OCI-LY1 (cell line): ENCODE data around the gene AGFG1.

Source experiments
- EZH2 ChIP-seq: fragments of 200-600 bp; sonication (generic), shearing (Covaris generic); IDR thresholded peaks from 2 replicates; pipeline ENCODE4 v1.8.0; 2017; ENCODE audit warnings: borderline replicate concordance, mixed run types, mild to moderate bottlenecking, antibody characterized with exemption, low read length, moderate library complexity, mixed read lengths
- TF ChIP-seq, protein P1 (sequence below): fragments of 200-600 bp; sonication (generic), shearing (Covaris generic); IDR thresholded peaks from 2 replicates; pipeline ENCODE4 v1.5.1; 2017; ENCODE audit warnings: mild to moderate bottlenecking, antibody characterized with exemption, low read length, moderate library complexity, mixed read lengths

DNA sequence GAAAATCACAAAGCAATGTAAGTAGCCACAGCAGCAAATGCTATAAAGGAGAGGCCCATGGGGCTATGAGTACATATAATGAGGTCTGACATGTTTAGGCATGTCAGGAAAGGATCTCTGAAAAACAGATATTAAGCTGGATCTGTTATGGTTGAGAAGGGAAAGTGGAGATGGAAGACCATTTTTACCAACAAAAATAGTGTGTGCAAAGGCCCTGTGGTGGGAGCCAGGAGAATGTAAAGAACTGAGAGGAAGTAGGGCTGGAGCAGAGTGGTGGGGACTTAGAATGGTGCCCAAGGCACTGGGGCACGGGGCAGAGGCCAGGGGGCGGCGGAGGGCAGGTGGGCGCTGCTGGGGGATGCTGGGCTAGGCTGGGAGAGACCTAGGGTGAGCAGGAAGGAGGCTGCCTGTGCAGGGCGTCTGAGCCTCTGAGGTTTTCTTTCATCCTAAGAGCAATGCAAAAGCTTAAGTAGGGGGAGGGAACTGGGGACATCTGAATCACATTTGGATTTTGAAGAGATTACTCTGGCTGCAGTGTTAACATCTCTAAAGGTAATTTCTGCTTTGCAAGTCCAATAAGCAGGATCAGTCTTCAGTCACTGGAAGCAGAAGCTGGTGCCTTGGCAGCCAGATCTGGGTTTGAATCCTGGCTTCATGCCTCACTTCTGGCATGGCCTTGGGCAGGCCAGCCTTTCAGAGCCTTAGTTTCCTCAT, 4.9 kb upstream of the AGFG1 start:
- TF ChIP-seq, protein P1, sequence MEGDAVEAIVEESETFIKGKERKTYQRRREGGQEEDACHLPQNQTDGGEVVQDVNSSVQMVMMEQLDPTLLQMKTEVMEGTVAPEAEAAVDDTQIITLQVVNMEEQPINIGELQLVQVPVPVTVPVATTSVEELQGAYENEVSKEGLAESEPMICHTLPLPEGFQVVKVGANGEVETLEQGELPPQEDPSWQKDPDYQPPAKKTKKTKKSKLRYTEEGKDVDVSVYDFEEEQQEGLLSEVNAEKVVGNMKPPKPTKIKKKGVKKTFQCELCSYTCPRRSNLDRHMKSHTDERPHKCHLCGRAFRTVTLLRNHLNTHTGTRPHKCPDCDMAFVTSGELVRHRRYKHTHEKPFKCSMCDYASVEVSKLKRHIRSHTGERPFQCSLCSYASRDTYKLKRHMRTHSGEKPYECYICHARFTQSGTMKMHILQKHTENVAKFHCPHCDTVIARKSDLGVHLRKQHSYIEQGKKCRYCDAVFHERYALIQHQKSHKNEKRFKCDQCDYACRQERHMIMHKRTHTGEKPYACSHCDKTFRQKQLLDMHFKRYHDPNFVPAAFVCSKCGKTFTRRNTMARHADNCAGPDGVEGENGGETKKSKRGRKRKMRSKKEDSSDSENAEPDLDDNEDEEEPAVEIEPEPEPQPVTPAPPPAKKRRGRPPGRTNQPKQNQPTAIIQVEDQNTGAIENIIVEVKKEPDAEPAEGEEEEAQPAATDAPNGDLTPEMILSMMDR = no peak
- TF ChIP-seq EZH2 = no peak
